NCI-H1436 treated with DMSO at 0.1 percent for 48 hours (cell line): ENCODE results near the gene ARNT2.

Experiments
- DNase-seq: peaks from one replicate; lab custom pipeline; 2025; lab: John Stamatoyannopoulos, UW

The ARNT2 gene

GRCh38 chr15:80442728-80443403 lies 38.7 kb downstream of the ARNT2 start:
- DNase-seq: no peak

GRCh38 chr15:80444680-80445251 lies 40.6 kb downstream of the ARNT2 start:
- DNase-seq: no peak

- no peak for DNase-seq
These were observed 41.3 kb downstream of the ARNT2 start for GRCh38 chr15:80445300-80446041.

GRCh38 chr15:80447077-80447476 lies 42.9 kb downstream of the ARNT2 start:
- DNase-seq: no peak

GRCh38 chr15:80449825-80450224 lies 45.6 kb downstream of the ARNT2 start:
- no peak for DNase-seq

- no peak for DNase-seq
These were observed 46.7 kb downstream of the ARNT2 start for GRCh38 chr15:80450811-80451321.

GRCh38 chr15:80452166-80452565 lies 48.0 kb downstream of the ARNT2 start:
- no peak for DNase-seq

GRCh38 chr15:80455051-80455648 lies 51.0 kb downstream of the ARNT2 start:
- DNase-seq: no peak

- no peak for DNase-seq
These were observed 51.7 kb downstream of the ARNT2 start for GRCh38 chr15:80455668-80456442.

GRCh38 chr15:80456517-80457492 lies 52.6 kb downstream of the ARNT2 start:
- no peak for DNase-seq

GRCh38 chr15:80457896-80458295 lies 53.7 kb downstream of the ARNT2 start:
- no peak for DNase-seq

GRCh38 chr15:80458580-80458979 lies 54.4 kb downstream of the ARNT2 start:
- no peak for DNase-seq

GRCh38 chr15:80459380-80459779 lies 55.2 kb downstream of the ARNT2 start:
- DNase-seq: no peak

GRCh38 chr15:80459818-80460217 lies 55.6 kb downstream of the ARNT2 start:
- no peak for DNase-seq

- DNase-seq: no peak
These were observed 57.3 kb downstream of the ARNT2 start for GRCh38 chr15:80461356-80462095.

- no peak for DNase-seq
These were observed 57.9 kb downstream of the ARNT2 start for GRCh38 chr15:80462111-80462510.

GRCh38 chr15:80462836-80463512 lies 58.8 kb downstream of the ARNT2 start:
- DNase-seq: no peak

- no peak for DNase-seq
These were observed 60.9 kb downstream of the ARNT2 start for GRCh38 chr15:80464951-80465625.

GRCh38 chr15:80465626-80466005 lies 61.4 kb downstream of the ARNT2 start:
- no peak for DNase-seq
